Hepatocyte (in vitro differentiated cells): ENCODE results near the gene EEIG2. TPM values are rescaled to one million over a fixed set of nuclear protein-coding genes. Genes with fewer than 3 reads are reported as not detected.
"Not testable (repeated sequence)": the region's sequence is repeated elsewhere in the genome, so short reads cannot be mapped to it uniquely, and the experiment has no call there.

ENCODE experiments used
- DNase-seq: peaks from one replicate; pipeline ENCODE4 v3.0.0-alpha.2; 2016; ENCODE audit warnings: low spot score
- H2AFZ ChIP-seq: fragments of 200-600 bp; sonication (generic); 2 replicates; pipeline ENCODE4 v1.6.0; 2016; ENCODE audit warnings: antibody characterized with exemption, mild to moderate bottlenecking
- H3K27ac ChIP-seq: fragments of 200-600 bp; sonication (generic); 2 replicates; pipeline ENCODE4 v1.5.1; 2016; ENCODE audit warnings: mild to moderate bottlenecking
- H3K27me3 ChIP-seq: fragments of 200-600 bp; sonication (generic); 2 replicates; pipeline ENCODE4 v1.6.1; 2016
- H3K36me3 ChIP-seq: fragments of 200-600 bp; sonication (generic); replicated peaks from 2 replicates; pipeline ENCODE4 v1.5.1; 2016; ENCODE audit warnings: low read depth; ENCODE audit not compliant: insufficient read depth
- H3K4me1 ChIP-seq: fragments of 200-600 bp; sonication (generic); 2 replicates; pipeline ENCODE4 v1.5.1; 2016; ENCODE audit warnings: mild to moderate bottlenecking, moderate library complexity; ENCODE audit not compliant: insufficient read depth
- H3K4me2 ChIP-seq: fragments of 200-600 bp; sonication (generic); 2 replicates; pipeline ENCODE4 v1.6.0; 2016
- H3K4me3 ChIP-seq: fragments of 200-600 bp; sonication (generic); 2 replicates; pipeline ENCODE4 v1.5.1; 2016; ENCODE audit warnings: mild to moderate bottlenecking
- H3K79me2 ChIP-seq: fragments of 200-600 bp; sonication (generic); 2 replicates; pipeline ENCODE4 v1.6.0; 2017; ENCODE audit warnings: mild to moderate bottlenecking
- H3K9me2 ChIP-seq: fragments of 200-600 bp; sonication (generic); replicated peaks from 2 replicates; pipeline ENCODE4 v1.6.0; 2017; ENCODE audit warnings: mild to moderate bottlenecking; ENCODE audit not compliant: insufficient read depth
- H3K9me3 ChIP-seq: fragments of 200-600 bp; sonication (generic); 2 replicates; pipeline ENCODE4 v1.5.1; 2016; ENCODE audit warnings: low read depth, mild to moderate bottlenecking
- H4K20me1 ChIP-seq: fragments of 200-600 bp; sonication (generic); 2 replicates; pipeline ENCODE4 v1.6.0; 2016; ENCODE audit warnings: mild to moderate bottlenecking; ENCODE audit not compliant: insufficient read depth, poor library complexity, severe bottlenecking
- CTCF ChIP-seq: fragments of 200-600 bp; sonication (generic); IDR thresholded peaks from 2 replicates; pipeline ENCODE4 v1.5.1; 2016; ENCODE audit warnings: antibody characterized with exemption, mild to moderate bottlenecking; ENCODE audit not compliant: poor library complexity
- EZH2 ChIP-seq: fragments of 200-600 bp; sonication (generic); IDR thresholded peaks from 2 replicates; pipeline ENCODE4 v1.6.1; 2016; ENCODE audit warnings: antibody characterized with exemption, mild to moderate bottlenecking, borderline replicate concordance
- EZH2phosphoT487 ChIP-seq: fragments of 200-600 bp; sonication (generic); IDR thresholded peaks from one replicate; pipeline ENCODE4 v1.6.1; 2018; ENCODE audit warnings: antibody characterized with exemption, mild to moderate bottlenecking, low read depth, moderate library complexity; ENCODE audit not compliant: unreplicated experiment, severe bottlenecking
- WGBS: methylation state at CpG from one replicate; pipeline ENCODE4 v1.1.6; 2016; ENCODE audit warnings: low lambda C conversion rate; ENCODE audit errors: missing lambda C conversion rate; 5-methylcytosine and 5-hydroxymethylcytosine counted together
- polyA plus RNA-seq: library from polyadenylated mRNA; unstranded; fragments of >200 nt; fragmentation: Nextera tagmentation; extraction: Ambion mirVana; gene quantifications from 2 replicates; pipeline ENCODE4 v1.2.1, GENCODE V29; 2016
- total RNA-seq: library from RNA; depleted of rRNA; stranded (reverse); fragments of >200 nt; gene quantifications from 2 replicates; pipeline ENCODE4 v1.2.3, GENCODE V29; 2014

The EEIG2 gene
- total and polyA plus RNA-seq, 2 experiments from 2014 or later: 5.1 to 16.0 TPM

GRCh38 chr1:108537976-108538375 is 21.9 kb upstream of the EEIG2 start:
- no peaks in the 10 kb centered on the region for H3K9me2 ChIP-seq
- DNase-seq: no peak
- H3K4me2 ChIP-seq: no peak overlapping the region
- H3K4me3 ChIP-seq: no peak overlapping the region
- 70% methylated on average over 1 of the region's 1 CpG for WGBS
- no peaks in the 10 kb centered on the region for H3K27me3 ChIP-seq
- no peaks in the 10 kb centered on the region for H3K9me3 ChIP-seq
- no peak for TF ChIP-seq CTCF
- no peak for TF ChIP-seq EZH2phosphoT487
- no peak for TF ChIP-seq EZH2
- no peak overlapping the region for H2AFZ ChIP-seq
- no peaks in the 10 kb centered on the region for H3K79me2 ChIP-seq
- no peaks in the 10 kb centered on the region for H3K36me3 ChIP-seq
- no peaks in the 10 kb centered on the region for H4K20me1 ChIP-seq
- peaks cover 1% of the 10 kb centered on the region for H3K4me1 ChIP-seq
- no peak overlapping the region for H3K27ac ChIP-seq

- Histone ChIP-seq H2AFZ (no peak overlapping the region), H3K9me2 (no peaks in the 10 kb centered on the region), H3K79me2 (no peaks in the 10 kb centered on the region), H3K27ac (no peak overlapping the region), H3K27me3 (peaks cover 3% of the 10 kb centered on the region), H3K36me3 (no peaks in the 10 kb centered on the region), H3K4me3 (no peak overlapping the region), H3K9me3 (no peaks in the 10 kb centered on the region), H3K4me2 (no peak overlapping the region), H3K4me1 (no peaks in the 10 kb centered on the region), H4K20me1 (no peaks in the 10 kb centered on the region)
- 94% methylated on average over 1 of the region's 1 CpG for WGBS
- DNase-seq: no peak
- TF ChIP-seq EZH2: no peak
- no peak for TF ChIP-seq EZH2phosphoT487
- TF ChIP-seq CTCF: no peak
Observed at GRCh38 chr1:108540977-108541376, 18.9 kb upstream of the EEIG2 start.

- 82% methylated on average over 2 of the region's 2 CpGs for WGBS
- H3K4me1 ChIP-seq: no peaks in the 10 kb centered on the region
- no peak overlapping the region for H3K4me3 ChIP-seq
- H3K36me3 ChIP-seq: no peaks in the 10 kb centered on the region
- H4K20me1 ChIP-seq: no peaks in the 10 kb centered on the region
- H3K9me3 ChIP-seq: no peaks in the 10 kb centered on the region
- no peaks in the 10 kb centered on the region for H3K79me2 ChIP-seq
- no peak overlapping the region for H3K27ac ChIP-seq
- H3K9me2 ChIP-seq: no peaks in the 10 kb centered on the region
- TF ChIP-seq CTCF: no peak
- TF ChIP-seq EZH2phosphoT487: no peak
- TF ChIP-seq EZH2: no peak
- no peak overlapping the region for H3K4me2 ChIP-seq
- H2AFZ ChIP-seq: no peak overlapping the region
- peaks cover 3% of the 10 kb centered on the region for H3K27me3 ChIP-seq
- DNase-seq: no peak
Observed at GRCh38 chr1:108541861-108542260, 18.0 kb upstream of the EEIG2 start.

- H3K27me3 ChIP-seq, H3K9me3 ChIP-seq, H4K20me1 ChIP-seq, H3K9me2 ChIP-seq, H3K36me3 ChIP-seq, H2AFZ ChIP-seq, H3K4me3 ChIP-seq, DNase-seq, H3K4me2 ChIP-seq, H3K27ac ChIP-seq, H3K4me1 ChIP-seq, H3K79me2 ChIP-seq: not testable (repeated sequence)
- WGBS: 98% methylated on average over 4 of the region's 4 CpGs
Observed at GRCh38 chr1:108547493-108547892, 12.4 kb upstream of the EEIG2 start.
